ENCODE measurements around the gene MTF1. TPM values are rescaled to one million over a fixed set of nuclear protein-coding genes. Genes with fewer than 3 reads are reported as not detected.

The MTF1 gene
- polyA plus RNA-seq, 1 experiment: 8.6 TPM

GRCh38 chr1:37851782-37852210, 7.6 kb downstream of the MTF1 start:
- ChIA-PET POLR2A (interaction anchor here (0.6 kb wide), 1 partner anchor 61 kb away, joined by 4 read pairs; no protein-coding TSS in a partner anchor), CTCF (interaction anchor here (0.6 to 3.7 kb wide), 3 partner anchors 8 to 85 kb away, joined by 3 to 64 read pairs (median 4); partner anchors contain the start of gene MTF1)
- no peak overlapping the region for H3K4me3 ChIP-seq (ENCODE audit: low read depth, low read length)
- H3K9me3 ChIP-seq (ENCODE audit: control insufficient read depth, insufficient read depth, low read length): no peaks in the 10 kb centered on the region
- no peak for DNase-seq (ENCODE audit: low read depth, low spot score)
- no peaks in the 10 kb centered on the region for H3K27me3 ChIP-seq (ENCODE audit: control insufficient read depth, insufficient read depth, low read length)
- TF ChIP-seq, protein P1, sequence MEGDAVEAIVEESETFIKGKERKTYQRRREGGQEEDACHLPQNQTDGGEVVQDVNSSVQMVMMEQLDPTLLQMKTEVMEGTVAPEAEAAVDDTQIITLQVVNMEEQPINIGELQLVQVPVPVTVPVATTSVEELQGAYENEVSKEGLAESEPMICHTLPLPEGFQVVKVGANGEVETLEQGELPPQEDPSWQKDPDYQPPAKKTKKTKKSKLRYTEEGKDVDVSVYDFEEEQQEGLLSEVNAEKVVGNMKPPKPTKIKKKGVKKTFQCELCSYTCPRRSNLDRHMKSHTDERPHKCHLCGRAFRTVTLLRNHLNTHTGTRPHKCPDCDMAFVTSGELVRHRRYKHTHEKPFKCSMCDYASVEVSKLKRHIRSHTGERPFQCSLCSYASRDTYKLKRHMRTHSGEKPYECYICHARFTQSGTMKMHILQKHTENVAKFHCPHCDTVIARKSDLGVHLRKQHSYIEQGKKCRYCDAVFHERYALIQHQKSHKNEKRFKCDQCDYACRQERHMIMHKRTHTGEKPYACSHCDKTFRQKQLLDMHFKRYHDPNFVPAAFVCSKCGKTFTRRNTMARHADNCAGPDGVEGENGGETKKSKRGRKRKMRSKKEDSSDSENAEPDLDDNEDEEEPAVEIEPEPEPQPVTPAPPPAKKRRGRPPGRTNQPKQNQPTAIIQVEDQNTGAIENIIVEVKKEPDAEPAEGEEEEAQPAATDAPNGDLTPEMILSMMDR (IDR thresholded peaks at IDR 0.05; ENCODE audit: low read depth, low read length): no peak
- no peak overlapping the region for H3K27ac ChIP-seq (ENCODE audit: low read depth, low read length)

DNA sequence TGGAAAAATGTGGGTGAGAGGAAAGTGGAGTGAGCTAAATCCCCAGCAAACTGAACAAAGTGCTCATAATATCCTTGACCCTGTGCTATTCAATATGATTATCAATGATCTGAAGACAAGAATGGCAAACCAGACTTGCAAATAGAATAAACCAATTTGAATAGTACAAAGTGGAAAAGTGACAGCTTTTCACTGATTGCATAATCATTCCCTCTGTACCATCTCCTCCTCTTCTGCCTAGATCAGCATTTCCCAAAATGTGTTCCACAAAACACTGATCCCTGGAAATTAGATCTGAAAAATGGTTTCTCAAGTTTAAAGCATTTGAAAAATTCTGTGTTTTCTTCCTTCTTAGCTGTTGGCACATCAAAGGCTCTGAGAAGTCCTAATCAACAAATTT, 8.1 kb downstream of the MTF1 start:
- DNase-seq (ENCODE audit: low read depth, low spot score): no peak
- Histone ChIP-seq H3K9me3 (ENCODE audit: control insufficient read depth, insufficient read depth, low read length) (no peaks in the 10 kb centered on the region), H3K27me3 (ENCODE audit: control insufficient read depth, insufficient read depth, low read length) (no peaks in the 10 kb centered on the region), H3K27ac (ENCODE audit: low read depth, low read length) (no peak overlapping the region), H3K4me3 (ENCODE audit: low read depth, low read length) (no peak overlapping the region)
- TF ChIP-seq, protein P1 (IDR thresholded peaks at IDR 0.05; ENCODE audit: low read depth, low read length): no peak
- POLR2A ChIA-PET: interaction anchor here (0.6 to 1.2 kb wide), 3 partner anchors 8 to 62 kb away, joined by 3 to 4 read pairs (median 3); partner anchors contain the start of genes C1orf122, MTF1 and YRDC
- CTCF ChIA-PET: interaction anchor here (0.7 to 3.7 kb wide), 2 partner anchors 9 to 19 kb away, joined by 4 to 64 read pairs; partner anchors contain the start of gene MTF1

DNA sequence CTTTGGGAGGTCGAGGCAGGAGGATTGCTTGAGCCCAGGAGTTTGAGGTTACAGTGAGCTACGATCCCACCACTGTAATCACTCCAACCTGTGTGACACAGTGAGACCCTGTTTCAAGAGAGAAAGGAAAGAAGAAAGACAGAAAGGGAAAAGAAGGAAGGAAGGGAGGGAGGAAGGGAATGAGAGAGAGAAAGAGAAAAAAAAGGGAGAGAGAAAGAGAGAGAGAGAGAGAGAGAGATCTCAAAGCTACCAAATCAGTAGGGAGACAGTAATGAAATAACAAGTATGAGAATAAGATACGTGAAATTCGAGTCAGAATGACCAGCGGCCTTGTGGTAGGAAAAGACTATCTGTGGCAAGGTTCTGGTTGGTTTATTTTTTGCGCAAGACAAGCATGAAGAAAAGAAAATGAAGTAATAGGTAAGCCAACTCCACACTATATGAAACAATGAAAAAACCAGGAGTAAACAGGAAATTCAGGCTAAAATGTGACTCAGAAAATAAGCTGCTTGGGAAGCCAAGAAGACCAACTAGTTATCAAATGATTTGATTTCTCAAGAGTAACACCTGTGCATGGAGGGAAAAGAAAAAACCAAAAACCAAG, 8.9 kb downstream of the MTF1 start:
- CTCF ChIA-PET: interaction anchor here (0.5 to 3.7 kb wide), 7 partner anchors 9 to 336 kb away, joined by 3 to 64 read pairs (median 4); partner anchors contain the start of gene MTF1
- Histone ChIP-seq H3K27ac (ENCODE audit: low read depth, low read length) (no peak overlapping the region), H3K9me3 (ENCODE audit: control insufficient read depth, insufficient read depth, low read length) (no peaks in the 10 kb centered on the region), H3K27me3 (ENCODE audit: control insufficient read depth, insufficient read depth, low read length) (no peaks in the 10 kb centered on the region), H3K4me3 (ENCODE audit: low read depth, low read length) (no peak overlapping the region)
- POLR2A ChIA-PET: interaction anchor here (0.7 to 1.2 kb wide), 2 partner anchors 9 to 42 kb away, joined by 3 read pairs; partner anchors contain the start of genes C1orf122, MTF1 and YRDC
- TF ChIP-seq, protein P1 (IDR thresholded peaks at IDR 0.05; ENCODE audit: low read depth, low read length): no peak
- DNase-seq (ENCODE audit: low read depth, low spot score): no peak

DNA sequence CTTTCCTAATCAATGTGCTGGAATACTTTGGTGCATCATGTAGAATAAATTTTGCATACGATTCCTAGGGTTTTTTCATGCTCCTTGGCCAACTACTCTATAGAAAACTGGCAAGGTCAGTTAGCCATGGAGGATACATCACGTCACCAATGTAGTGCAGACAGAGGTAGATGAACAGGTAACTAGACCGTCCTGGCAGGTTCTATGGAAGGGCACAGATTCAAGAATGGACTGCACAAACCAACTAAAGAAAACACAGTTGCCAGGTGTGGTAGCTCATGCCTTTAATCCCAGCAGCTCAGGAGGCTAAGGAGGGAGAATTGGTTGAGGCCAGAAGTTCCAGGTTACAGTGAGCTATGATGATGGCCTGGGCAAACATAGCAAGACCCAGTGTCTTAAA, 9.9 kb downstream of the MTF1 start:
- Histone ChIP-seq H3K27ac (ENCODE audit: low read depth, low read length) (no peak overlapping the region), H3K9me3 (ENCODE audit: control insufficient read depth, insufficient read depth, low read length) (no peaks in the 10 kb centered on the region), H3K4me3 (ENCODE audit: low read depth, low read length) (no peak overlapping the region), H3K27me3 (ENCODE audit: control insufficient read depth, insufficient read depth, low read length) (no peaks in the 10 kb centered on the region)
- TF ChIP-seq, protein P1 (IDR thresholded peaks at IDR 0.05; ENCODE audit: low read depth, low read length): no peak
- no peak for DNase-seq (ENCODE audit: low read depth, low spot score)
- ChIA-PET POLR2A (no interaction called here), CTCF (interaction anchor here (1.0 to 3.7 kb wide), 2 partner anchors 10 to 13 kb away, joined by 3 to 64 read pairs; partner anchors contain the start of gene MTF1)

All from AG04450 (cell line).